ENCODE measurements around the gene SUDS3.

SUDS3 gene

GRCh38 chr12:118429688-118430383, 53.5 kb downstream of the SUDS3 start:
- intact Hi-C loops (cut with DNase I): no loop called here
- DNase-seq: no peak

DNA sequence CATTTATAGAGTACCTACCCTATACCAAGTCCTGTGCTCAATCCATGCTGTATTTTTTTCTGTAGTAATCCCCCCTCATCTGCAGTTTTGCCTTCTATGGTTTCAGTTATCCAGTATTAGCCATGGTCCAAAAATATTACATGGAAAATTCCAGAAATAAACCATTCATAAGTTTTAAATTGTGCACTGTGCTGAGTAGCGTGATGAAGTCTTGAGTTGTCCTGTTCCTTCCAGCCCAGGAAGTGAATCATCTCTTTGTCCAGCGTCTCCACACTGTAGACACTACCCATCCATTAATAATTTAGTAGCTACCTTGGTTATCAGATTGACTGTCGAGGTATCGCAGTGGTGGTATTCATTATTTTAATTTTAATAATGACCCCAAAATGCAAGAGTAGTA, 54.2 kb downstream of the SUDS3 start:
- intact Hi-C loops (cut with DNase I): no loop called here
- no peak for DNase-seq

DNA sequence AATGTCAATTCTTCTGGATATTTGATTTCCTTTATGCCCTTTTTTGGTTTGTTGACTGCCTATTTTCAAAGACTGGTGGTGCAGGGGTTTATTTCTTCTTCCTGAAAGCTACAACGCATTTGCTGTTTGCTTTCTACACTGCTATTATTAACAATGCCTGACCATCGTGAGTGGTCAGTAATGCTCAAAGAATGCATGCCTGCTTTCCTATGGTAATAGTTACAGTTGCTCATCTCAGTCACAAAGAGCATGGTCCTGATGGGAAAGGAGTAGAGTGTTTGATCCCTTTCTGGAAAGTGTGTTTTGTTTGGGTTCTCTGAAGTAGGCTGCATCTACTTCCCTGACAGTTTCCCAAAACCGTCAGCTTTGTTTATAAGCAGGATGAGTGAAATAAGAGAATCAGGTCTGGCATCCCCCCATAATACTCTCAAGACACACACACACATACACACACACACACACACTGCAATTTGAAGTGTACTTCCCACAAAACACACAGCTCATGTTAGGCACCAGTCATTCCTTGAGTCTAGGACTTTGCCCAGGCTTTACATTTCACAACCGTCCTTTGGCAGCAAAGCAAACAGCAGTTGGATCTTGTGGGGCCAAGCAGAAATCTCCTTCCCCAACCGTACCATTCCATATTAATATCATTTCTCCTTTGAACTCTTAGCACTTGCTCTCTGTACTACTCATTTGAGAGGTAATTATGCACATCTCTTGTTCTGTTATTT, 56.6 kb downstream of the SUDS3 start:
- intact Hi-C loops (cut with DNase I): no loop called here
- no peak for DNase-seq

- DNase-seq: peak in 21 of 42 donors; percentile 3 to 56 (median 15)
- intact Hi-C loops (cut with DNase I): no loop called here
These were observed 59.8 kb downstream of the SUDS3 start for GRCh38 chr12:118436002-118436730.

- DNase-seq: no peak
- intact Hi-C loops (cut with DNase I): no loop called here
These were observed 60.6 kb downstream of the SUDS3 start for GRCh38 chr12:118436986-118437385.

GRCh38 chr12:118439068-118439467, 62.7 kb downstream of the SUDS3 start:
- DNase-seq: no peak
- intact Hi-C loops (cut with DNase I): no loop called here

DNA sequence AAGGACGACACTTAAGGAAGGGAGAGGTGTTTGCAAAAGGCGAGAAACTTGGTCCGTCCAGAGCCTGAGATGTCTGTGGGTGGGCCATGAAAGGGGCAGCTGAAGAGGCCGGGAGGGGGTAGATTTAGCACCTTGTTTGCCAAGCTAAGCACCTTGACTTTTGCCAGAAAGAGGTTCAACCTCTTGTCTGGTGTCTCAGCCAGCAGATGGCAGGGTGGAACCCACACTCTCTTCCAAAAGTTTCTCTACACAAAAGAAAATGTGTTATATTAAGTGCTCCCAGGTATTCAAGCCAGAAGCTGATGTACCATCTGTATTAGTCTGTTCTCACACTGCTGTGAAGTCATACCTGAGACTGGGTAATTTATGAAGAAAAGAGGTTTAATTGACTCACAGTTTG, 69.9 kb downstream of the SUDS3 start:
- peak in 23 of 42 donors; percentile 5 to 53 (median 27) for DNase-seq
- intact Hi-C loops (cut with DNase I): no loop called here

DNA sequence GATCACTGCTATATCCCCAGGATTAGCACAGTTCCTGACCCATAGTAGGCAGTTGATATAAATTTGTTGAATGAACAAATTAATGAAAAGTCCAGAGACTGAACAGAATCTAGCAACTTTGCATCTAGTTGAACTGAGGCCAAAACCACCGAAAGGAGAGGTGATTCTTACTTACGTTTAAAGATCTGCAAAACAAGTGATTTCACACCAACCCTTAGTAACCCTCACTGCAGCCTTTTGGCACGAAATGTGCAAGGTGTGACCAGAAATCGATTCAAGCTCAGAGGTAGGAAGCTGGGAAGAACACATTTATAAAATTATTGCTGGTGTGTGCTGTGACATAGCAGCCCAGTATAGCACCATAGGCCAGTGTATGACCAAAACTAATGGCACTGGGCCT, 70.8 kb downstream of the SUDS3 start:
- intact Hi-C loops (cut with DNase I): no loop called here
- no peak for DNase-seq

DNA sequence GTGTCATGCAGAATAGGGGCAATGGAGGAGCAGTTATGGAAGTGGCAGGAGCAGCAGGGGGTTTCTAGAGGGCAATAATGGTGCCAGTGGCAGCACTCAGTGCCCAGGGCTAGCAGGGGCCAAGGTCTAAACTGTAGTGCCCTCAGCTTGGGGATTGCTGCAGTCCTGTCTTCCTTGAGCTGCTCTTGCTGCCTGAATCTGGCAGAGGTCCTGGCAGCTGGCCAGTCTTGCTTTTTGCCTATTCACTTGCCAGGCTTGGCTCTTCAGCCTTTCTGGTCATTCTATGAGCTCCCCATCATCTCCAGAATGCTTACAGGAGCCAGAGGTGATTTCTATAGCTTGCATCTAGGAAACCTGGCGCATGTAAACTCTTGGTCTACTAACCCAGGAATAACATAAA, 72.0 kb downstream of the SUDS3 start:
- peak in 9 of 42 donors; percentile 1 to 38 (median 9) for DNase-seq
- intact Hi-C loops (cut with DNase I): no loop called here

DNA sequence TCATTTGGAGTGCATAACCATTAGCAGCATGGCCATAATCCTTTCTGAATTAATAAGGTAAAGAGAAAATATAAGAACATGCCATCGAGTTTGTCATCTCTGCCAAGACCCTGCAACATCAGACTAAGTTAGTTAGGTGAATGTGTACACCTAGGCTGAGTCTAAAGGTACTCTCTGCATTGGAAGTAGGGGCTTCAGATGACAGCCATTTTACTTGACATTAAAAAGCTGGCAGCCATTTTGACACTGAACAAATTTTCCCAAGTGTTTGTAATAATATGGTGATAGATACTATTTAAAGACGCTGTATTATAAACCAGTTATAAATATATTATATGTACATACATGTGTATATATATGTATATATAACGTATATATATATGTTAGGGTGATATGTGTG, 79.0 kb downstream of the SUDS3 start:
- DNase-seq: no peak
- intact Hi-C loops (cut with DNase I): no loop called here

- no peak for DNase-seq
- intact Hi-C loops (cut with DNase I): no loop called here
These were observed 80.4 kb downstream of the SUDS3 start for GRCh38 chr12:118456741-118457140.

GRCh38 chr12:118459110-118459509, 82.8 kb downstream of the SUDS3 start:
- intact Hi-C loops (cut with DNase I): no loop called here
- DNase-seq: no peak

GRCh38 chr12:118463677-118464076, 87.3 kb downstream of the SUDS3 start:
- peak in 16 of 42 donors; percentile 1 to 58 (median 20) for DNase-seq
- intact Hi-C loops (cut with DNase I): no loop called here

DNA sequence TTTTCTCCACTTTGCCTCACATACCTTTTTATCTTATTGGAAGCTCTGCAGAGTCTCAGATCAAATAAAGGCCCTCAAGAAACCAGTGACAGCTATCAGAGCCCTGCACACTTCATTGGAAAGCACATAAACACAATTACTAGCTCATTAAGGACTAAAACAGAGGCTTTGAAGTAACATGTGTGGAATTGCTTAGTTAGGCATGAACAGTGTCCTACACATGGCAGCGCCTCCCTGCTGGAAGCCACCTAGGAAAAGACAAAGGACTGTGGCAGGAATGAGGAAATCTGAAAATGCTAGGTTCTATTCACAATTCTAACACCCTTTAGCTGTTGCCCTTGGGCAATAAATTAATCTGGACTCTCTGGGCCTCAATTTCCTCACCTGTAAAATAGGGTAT, 89.4 kb downstream of the SUDS3 start:
- intact Hi-C loops (cut with DNase I): no loop called here
- DNase-seq: no peak

All from head of caudate nucleus (tissue), 42 donors.